Ascending aorta (tissue), 2 donors: Measurements from ENCODE around the gene TECTA. TPM values are rescaled to one million over a fixed set of nuclear protein-coding genes. Genes with fewer than 3 reads are reported as not detected.

Experiments used
- DNase-seq, 2 donors: peaks; one replicate each; pipeline ENCODE4 v3.0.0-alpha.2; 2019; ENCODE audit warnings: low spot score in 2 of 2
- H3K27ac ChIP-seq, 2 donors: fragments of 200-600 bp; sonication (generic); one replicate each; pipeline ENCODE4 v1.5.1; 2016 to 2017; ENCODE audit warnings: mild to moderate bottlenecking in 1 of 2
- H3K27me3 ChIP-seq: fragments of 200-600 bp; sonication (generic); one replicate; pipeline ENCODE4 v1.5.1; 2017
- H3K36me3 ChIP-seq, 2 donors: fragments of 200-600 bp; sonication (generic); one replicate each; pipeline ENCODE4 v1.5.1; 2016
- H3K4me1 ChIP-seq, 2 donors: fragments of 200-600 bp; sonication (generic); one replicate each; pipeline ENCODE4 v1.5.1; 2016 to 2017; ENCODE audit warnings: mild to moderate bottlenecking in 1 of 2
- H3K4me3 ChIP-seq, 2 donors: fragments of 200-600 bp; sonication (generic); one replicate each; pipeline ENCODE4 v1.5.1; 2016 to 2017; ENCODE audit warnings: mild to moderate bottlenecking in 1 of 2
- H3K9me3 ChIP-seq, 2 donors: fragments of 200-600 bp; sonication (generic); one replicate each; pipeline ENCODE4 v1.5.1; 2016
- intact Hi-C: fragments of 100-400 bp; cut with DNase I; formaldehyde crosslinking; loops from one replicate; pipeline ENCODE4 v1.15.1; 2023
- total RNA-seq: library from RNA; depleted of rRNA; stranded (reverse); fragments of >200 nt; gene quantifications from one replicate; pipeline ENCODE4 v1.1.0, GENCODE V29; 2016
- TF ChIP-seq, protein P1 (sequence below), 3 experiments: fragments of 200-600 bp in 2 of 3; fragments of 450-650 bp in 1 of 3; sonication (generic) in 2 of 3; IDR thresholded peaks; one replicate each; pipeline ENCODE4 v1.5.1; 2016 to 2019; ENCODE audit warnings: antibody characterized with exemption in 3 of 3, mild to moderate bottlenecking in 1 of 3, moderate library complexity in 1 of 3

TECTA gene
- total RNA-seq, 1 donor from 2014 or later: not detected

DNA sequence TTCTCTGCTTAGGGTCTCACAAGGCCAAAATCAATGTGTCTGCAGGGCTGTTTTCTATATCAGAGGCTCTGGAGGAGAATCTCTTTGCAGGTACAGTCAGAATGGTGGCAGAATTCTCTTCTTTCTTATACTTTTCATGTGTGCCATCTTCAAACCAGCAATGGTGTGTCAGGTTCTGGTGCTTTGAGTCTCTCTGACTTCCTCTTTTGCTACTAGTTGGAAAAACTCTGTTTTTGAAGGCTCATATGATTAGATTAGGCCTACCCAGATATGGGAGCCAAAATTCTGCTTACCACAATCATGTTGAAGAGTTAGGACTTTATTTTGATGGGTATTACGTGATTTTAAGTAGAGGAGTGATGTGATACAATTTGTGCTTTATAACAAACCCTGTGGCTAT, 18.8 kb upstream of the TECTA start:
- DNase-seq: no peak
- H3K4me1 ChIP-seq: no peaks in the 10 kb centered on the region
- H3K27me3 ChIP-seq: no peaks in the 10 kb centered on the region
- H3K36me3 ChIP-seq: peaks cover 0 to 6% of the 10 kb centered on the region in 2 donors
- no peaks in the 10 kb centered on the region for H3K9me3 ChIP-seq
- intact Hi-C loops: no loop called here
- no peak overlapping the region for H3K4me3 ChIP-seq
- H3K27ac ChIP-seq: no peak overlapping the region
- TF ChIP-seq, protein P1, sequence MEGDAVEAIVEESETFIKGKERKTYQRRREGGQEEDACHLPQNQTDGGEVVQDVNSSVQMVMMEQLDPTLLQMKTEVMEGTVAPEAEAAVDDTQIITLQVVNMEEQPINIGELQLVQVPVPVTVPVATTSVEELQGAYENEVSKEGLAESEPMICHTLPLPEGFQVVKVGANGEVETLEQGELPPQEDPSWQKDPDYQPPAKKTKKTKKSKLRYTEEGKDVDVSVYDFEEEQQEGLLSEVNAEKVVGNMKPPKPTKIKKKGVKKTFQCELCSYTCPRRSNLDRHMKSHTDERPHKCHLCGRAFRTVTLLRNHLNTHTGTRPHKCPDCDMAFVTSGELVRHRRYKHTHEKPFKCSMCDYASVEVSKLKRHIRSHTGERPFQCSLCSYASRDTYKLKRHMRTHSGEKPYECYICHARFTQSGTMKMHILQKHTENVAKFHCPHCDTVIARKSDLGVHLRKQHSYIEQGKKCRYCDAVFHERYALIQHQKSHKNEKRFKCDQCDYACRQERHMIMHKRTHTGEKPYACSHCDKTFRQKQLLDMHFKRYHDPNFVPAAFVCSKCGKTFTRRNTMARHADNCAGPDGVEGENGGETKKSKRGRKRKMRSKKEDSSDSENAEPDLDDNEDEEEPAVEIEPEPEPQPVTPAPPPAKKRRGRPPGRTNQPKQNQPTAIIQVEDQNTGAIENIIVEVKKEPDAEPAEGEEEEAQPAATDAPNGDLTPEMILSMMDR (IDR thresholded peaks at IDR 0.05): no peak

DNA sequence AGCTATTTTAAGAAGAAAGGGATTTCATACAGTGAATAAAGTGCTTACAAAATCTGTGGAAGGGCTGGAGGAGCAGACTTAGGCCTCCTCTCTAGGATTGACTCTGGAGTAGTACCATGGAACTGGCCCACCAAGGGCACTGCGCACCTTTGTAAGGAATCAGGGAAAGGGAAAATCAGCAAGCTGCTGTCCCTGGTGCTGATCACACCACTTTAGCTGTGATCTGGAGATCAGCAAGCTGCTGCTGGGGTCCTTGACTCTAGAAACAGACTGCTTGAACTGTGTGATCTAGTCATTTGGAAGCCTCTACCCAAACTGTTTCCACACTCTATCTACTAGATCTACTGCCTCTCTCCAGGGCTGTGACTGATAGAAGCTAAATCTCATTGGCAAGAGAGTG, 18.4 kb upstream of the TECTA start:
- Histone ChIP-seq H3K4me3 (no peak overlapping the region), H3K27ac (no peak overlapping the region), H3K4me1 (no peaks in the 10 kb centered on the region), H3K36me3 (peaks cover 0 to 10% of the 10 kb centered on the region in 2 donors), H3K27me3 (no peaks in the 10 kb centered on the region), H3K9me3 (no peaks in the 10 kb centered on the region)
- no peak for DNase-seq
- intact Hi-C loops: no loop called here
- TF ChIP-seq, protein P1 (IDR thresholded peaks at IDR 0.05): no peak

DNA sequence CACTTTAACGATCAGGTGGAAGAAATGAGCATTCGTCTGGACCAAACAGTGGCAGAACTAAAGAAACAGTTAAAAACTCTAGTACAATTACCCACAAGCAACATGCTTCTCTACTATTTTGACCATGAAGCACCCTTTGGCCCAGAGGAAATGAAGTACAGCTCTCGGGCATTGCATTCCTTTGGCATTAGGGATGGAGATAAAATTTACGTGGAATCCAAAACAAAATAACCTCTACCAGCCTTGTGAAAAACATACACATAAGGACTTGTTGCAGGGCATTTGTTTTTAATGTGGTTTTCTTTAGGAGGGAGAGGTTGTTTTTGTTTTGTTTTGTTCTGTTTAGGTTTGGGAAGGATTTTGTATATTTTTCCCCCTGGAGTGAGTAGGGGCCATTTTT, 14.2 kb upstream of the TECTA start:
- H3K27me3 ChIP-seq: no peaks in the 10 kb centered on the region

DNA sequence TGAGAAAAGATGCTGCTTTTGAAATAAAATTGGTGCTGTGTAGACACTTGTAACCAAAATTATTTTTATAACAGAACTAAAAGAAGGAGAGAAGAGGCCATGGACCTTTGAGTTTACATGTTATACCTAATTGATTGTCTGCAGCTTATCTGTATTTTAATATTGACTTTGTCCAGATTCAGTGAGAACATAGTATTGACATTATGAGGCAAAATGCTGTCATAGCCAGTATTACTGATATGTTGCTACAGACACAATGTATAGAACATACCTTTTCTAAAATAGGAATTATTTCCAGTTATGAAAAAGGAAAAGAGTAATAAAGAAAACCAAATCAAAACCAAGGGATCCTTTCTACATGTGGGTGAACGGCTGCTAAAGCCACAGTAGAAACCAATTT, 11.5 kb upstream of the TECTA start:
- no peak overlapping the region for H3K27ac ChIP-seq
- H3K36me3 ChIP-seq: peaks cover 0 to 11% of the 10 kb centered on the region in 2 donors
- DNase-seq: no peak
- H3K4me3 ChIP-seq: no peak overlapping the region
- H3K4me1 ChIP-seq: no peaks in the 10 kb centered on the region
- H3K27me3 ChIP-seq: no peaks in the 10 kb centered on the region
- intact Hi-C loops: no loop called here
- no peaks in the 10 kb centered on the region for H3K9me3 ChIP-seq
- TF ChIP-seq, protein P1 (IDR thresholded peaks at IDR 0.05): no peak

More for the DNA sequence above, 14.2 kb upstream of the TECTA start:
- H3K9me3 ChIP-seq: no peaks in the 10 kb centered on the region
- peaks cover 0 to 11% of the 10 kb centered on the region in 2 donors for H3K36me3 ChIP-seq
- intact Hi-C loops: no loop called here
- H3K4me3 ChIP-seq: no peak overlapping the region
- H3K4me1 ChIP-seq: no peaks in the 10 kb centered on the region
- no peak for DNase-seq
- H3K27ac ChIP-seq: no peak overlapping the region
- TF ChIP-seq, protein P1 (IDR thresholded peaks at IDR 0.05): no peak

DNA sequence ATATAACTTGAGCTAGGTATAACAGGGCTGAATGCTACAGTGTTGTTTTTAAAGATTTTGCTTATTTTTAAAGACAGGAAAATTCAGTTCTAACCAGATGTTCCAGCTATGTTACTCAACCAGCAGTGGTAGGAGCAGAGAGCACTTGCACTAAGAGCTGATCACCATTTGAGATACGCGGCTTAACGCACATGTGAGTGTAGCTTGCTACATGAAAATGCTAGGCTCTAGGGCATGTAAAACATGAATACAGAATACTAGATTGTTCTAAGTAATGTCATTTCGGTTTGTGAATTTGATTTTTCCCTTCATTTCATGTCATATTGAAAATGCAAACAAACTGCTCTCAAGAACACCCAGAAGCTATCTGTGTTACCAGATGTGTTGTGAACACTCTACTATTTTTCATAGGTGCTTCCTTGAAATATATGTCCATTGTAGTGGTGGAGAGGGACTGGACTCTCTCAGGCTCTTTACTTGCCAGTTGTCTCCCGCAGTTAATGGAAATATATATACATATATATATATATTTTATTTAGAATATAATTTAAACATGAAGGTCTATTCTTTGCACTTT, 10.8 kb upstream of the TECTA start:
- no peak for DNase-seq
- Histone ChIP-seq H3K4me3 (no peak overlapping the region), H3K27ac (no peak overlapping the region), H3K9me3 (no peaks in the 10 kb centered on the region), H3K4me1 (no peaks in the 10 kb centered on the region), H3K36me3 (peaks cover 0 to 11% of the 10 kb centered on the region in 2 donors), H3K27me3 (no peaks in the 10 kb centered on the region)
- intact Hi-C loops: no loop called here
- TF ChIP-seq, protein P1 (IDR thresholded peaks at IDR 0.05): no peak
